SK-N-SH treated with all-trans-retinoic acid at 6 μM for 48 hours (cell line): ENCODE results near the gene ALK.

Experiments
- ATAC-seq: fragments of 200-7000 bp; cut with Tn5 transposase; 3 replicates; pipeline ENCODE4 v1.9.1; 2020; ENCODE audit warnings: mild to moderate bottlenecking, moderate library complexity
- ARNTL ChIP-seq: fragments of 450-650 bp; formaldehyde crosslinking; IDR thresholded peaks from 2 replicates; pipeline ENCODE4 v1.5.0; 2020; ENCODE audit warnings: low read depth, mild to moderate bottlenecking, moderate library complexity, borderline replicate concordance
- BACH2 ChIP-seq: fragments of 250-450 bp; sonication (Bioruptor Pico); IDR thresholded peaks from 2 replicates; pipeline ENCODE4 v1.9.0; 2021; ENCODE audit warnings: mild to moderate bottlenecking, borderline replicate concordance
- CREB5 ChIP-seq: fragments of 250-450 bp; sonication (Bioruptor Pico); IDR thresholded peaks from 2 replicates; pipeline ENCODE4 v1.5.1; 2020; ENCODE audit warnings: low read depth, mild to moderate bottlenecking, moderate library complexity
- CSDC2 ChIP-seq: fragments of 250-450 bp; sonication (Bioruptor Pico); IDR thresholded peaks from 2 replicates; pipeline ENCODE4 v1.5.0; 2020; ENCODE audit warnings: mild to moderate bottlenecking, moderate library complexity
- CSRNP3 ChIP-seq: fragments of 250-450 bp; sonication (Bioruptor Pico); IDR thresholded peaks from 2 replicates; pipeline ENCODE4 v1.5.1; 2021; ENCODE audit warnings: mild to moderate bottlenecking, moderate library complexity
- ESRRG ChIP-seq: fragments of 250-450 bp; sonication (Bioruptor Pico); IDR thresholded peaks from 2 replicates; pipeline ENCODE4 v1.6.1; 2021; ENCODE audit warnings: mild to moderate bottlenecking
- GLIS3 ChIP-seq: fragments of 250-450 bp; sonication (Bioruptor Pico); IDR thresholded peaks from 2 replicates; pipeline ENCODE4 v1.5.0; 2020; ENCODE audit warnings: mild to moderate bottlenecking, moderate library complexity
- ISL1 ChIP-seq: fragments of 250-450 bp; sonication (Bioruptor Pico); IDR thresholded peaks from 2 replicates; pipeline ENCODE4 v2.1.2; 2022; ENCODE audit warnings: mild to moderate bottlenecking, moderate library complexity
- OSR1 ChIP-seq: fragments of 250-450 bp; sonication (Bioruptor Pico); IDR thresholded peaks from 2 replicates; pipeline ENCODE4 v1.8.0; 2022; ENCODE audit warnings: moderate library complexity, mild to moderate bottlenecking, inconsistent platforms
- PPARA ChIP-seq: fragments of 250-450 bp; sonication (Bioruptor Pico); IDR thresholded peaks from 2 replicates; pipeline ENCODE4 v1.5.0; 2020; ENCODE audit warnings: mild to moderate bottlenecking, borderline replicate concordance
- RARB ChIP-seq: fragments of 250-450 bp; sonication (Bioruptor Pico); IDR thresholded peaks from 2 replicates; pipeline ENCODE4 v1.8.0; 2021; ENCODE audit warnings: mild to moderate bottlenecking, moderate library complexity
- SNAI2 ChIP-seq: fragments of 250-450 bp; sonication (Bioruptor Pico); IDR thresholded peaks from 2 replicates; pipeline ENCODE4 v1.5.0; 2020; ENCODE audit warnings: mild to moderate bottlenecking, moderate library complexity
- TCF4 ChIP-seq: fragments of 250-450 bp; sonication (Bioruptor Pico); IDR thresholded peaks from 2 replicates; pipeline ENCODE4 v1.8.0; 2021; ENCODE audit warnings: mild to moderate bottlenecking, moderate library complexity, borderline replicate concordance
- TOX ChIP-seq: fragments of 250-450 bp; sonication (Bioruptor Pico); IDR thresholded peaks from 2 replicates; pipeline ENCODE4 v1.8.0; 2021; ENCODE audit warnings: mild to moderate bottlenecking, moderate library complexity, borderline replicate concordance
- TSHZ2 ChIP-seq: fragments of 250-450 bp; sonication (Bioruptor Pico); IDR thresholded peaks from 2 replicates; pipeline ENCODE4 v1.5.0; 2020; ENCODE audit warnings: mild to moderate bottlenecking, moderate library complexity
- ZC3H10 ChIP-seq: fragments of 250-450 bp; sonication (Bioruptor Pico); IDR thresholded peaks from 2 replicates; pipeline ENCODE4 v1.5.1; 2021; ENCODE audit warnings: mild to moderate bottlenecking, moderate library complexity
- ZFP3 ChIP-seq: fragments of 250-450 bp; sonication (Bioruptor Pico); IDR thresholded peaks from 2 replicates; pipeline ENCODE4 v1.5.0; 2020; ENCODE audit warnings: mild to moderate bottlenecking, moderate library complexity
- ZFP30 ChIP-seq: fragments of 450-650 bp; formaldehyde crosslinking; IDR thresholded peaks from 2 replicates; pipeline ENCODE4 v1.5.0; 2022; ENCODE audit warnings: mild to moderate bottlenecking, moderate library complexity
- ZNF565 ChIP-seq: fragments of 450-650 bp; formaldehyde crosslinking; conservative IDR thresholded peaks from 2 replicates; pipeline ENCODE4 v1.5.0; 2020; ENCODE audit warnings: low read depth, mild to moderate bottlenecking, moderate library complexity
- ZNF70 ChIP-seq: fragments of 450-650 bp; formaldehyde crosslinking; IDR thresholded peaks from 2 replicates; pipeline ENCODE4 v1.5.0; 2020; ENCODE audit warnings: mild to moderate bottlenecking, moderate library complexity
- ZNF8 ChIP-seq: fragments of 450-650 bp; formaldehyde crosslinking; IDR thresholded peaks from 2 replicates; pipeline ENCODE4 v1.5.0; 2020; ENCODE audit warnings: mild to moderate bottlenecking, moderate library complexity
- TF ChIP-seq, protein P1 (sequence below): fragments of 250-450 bp; sonication (Bioruptor Pico); IDR thresholded peaks from 2 replicates; pipeline ENCODE4 v1.8.0; 2021; ENCODE audit warnings: low read depth, mild to moderate bottlenecking, moderate library complexity, borderline replicate concordance
- TF ChIP-seq, protein P2 (sequence below): fragments of 250-450 bp; sonication (Bioruptor Pico); IDR thresholded peaks from 2 replicates; pipeline ENCODE4 v1.8.0; 2020; ENCODE audit warnings: mild to moderate bottlenecking, moderate library complexity, borderline replicate concordance

The ALK gene

GRCh38 chr2:29804671-29805070, 116.7 kb downstream of the ALK start:
- no peak for ATAC-seq
- TF ChIP-seq ZFP3 (CRISPR knock-in tag) (no peak), PPARA (CRISPR knock-in tag) (no peak), ISL1 (CRISPR knock-in tag) (no peak), OSR1 (no peak), CSDC2 (CRISPR knock-in tag) (no peak), ZNF565 (CRISPR knock-in tag) (no peak), CREB5 (no peak), ARNTL (no peak), CSRNP3 (CRISPR knock-in tag) (no peak), ZNF8 (CRISPR knock-in tag) (no peak), ZNF70 (CRISPR knock-in tag) (no peak), RARB (CRISPR knock-in tag) (no peak), SNAI2 (no peak), ESRRG (no peak), ZC3H10 (CRISPR knock-in tag) (no peak), BACH2 (CRISPR knock-in tag) (no peak)
- TF ChIP-seq, protein P1, sequence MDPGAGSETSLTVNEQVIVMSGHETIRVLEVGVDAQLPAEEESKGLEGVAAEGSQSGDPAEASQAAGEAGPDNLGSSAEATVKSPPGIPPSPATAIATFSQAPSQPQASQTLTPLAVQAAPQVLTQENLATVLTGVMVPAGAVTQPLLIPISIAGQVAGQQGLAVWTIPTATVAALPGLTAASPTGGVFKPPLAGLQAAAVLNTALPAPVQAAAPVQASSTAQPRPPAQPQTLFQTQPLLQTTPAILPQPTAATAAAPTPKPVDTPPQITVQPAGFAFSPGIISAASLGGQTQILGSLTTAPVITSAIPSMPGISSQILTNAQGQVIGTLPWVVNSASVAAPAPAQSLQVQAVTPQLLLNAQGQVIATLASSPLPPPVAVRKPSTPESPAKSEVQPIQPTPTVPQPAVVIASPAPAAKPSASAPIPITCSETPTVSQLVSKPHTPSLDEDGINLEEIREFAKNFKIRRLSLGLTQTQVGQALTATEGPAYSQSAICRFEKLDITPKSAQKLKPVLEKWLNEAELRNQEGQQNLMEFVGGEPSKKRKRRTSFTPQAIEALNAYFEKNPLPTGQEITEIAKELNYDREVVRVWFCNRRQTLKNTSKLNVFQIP: no peak
- TF ChIP-seq, protein P2, sequence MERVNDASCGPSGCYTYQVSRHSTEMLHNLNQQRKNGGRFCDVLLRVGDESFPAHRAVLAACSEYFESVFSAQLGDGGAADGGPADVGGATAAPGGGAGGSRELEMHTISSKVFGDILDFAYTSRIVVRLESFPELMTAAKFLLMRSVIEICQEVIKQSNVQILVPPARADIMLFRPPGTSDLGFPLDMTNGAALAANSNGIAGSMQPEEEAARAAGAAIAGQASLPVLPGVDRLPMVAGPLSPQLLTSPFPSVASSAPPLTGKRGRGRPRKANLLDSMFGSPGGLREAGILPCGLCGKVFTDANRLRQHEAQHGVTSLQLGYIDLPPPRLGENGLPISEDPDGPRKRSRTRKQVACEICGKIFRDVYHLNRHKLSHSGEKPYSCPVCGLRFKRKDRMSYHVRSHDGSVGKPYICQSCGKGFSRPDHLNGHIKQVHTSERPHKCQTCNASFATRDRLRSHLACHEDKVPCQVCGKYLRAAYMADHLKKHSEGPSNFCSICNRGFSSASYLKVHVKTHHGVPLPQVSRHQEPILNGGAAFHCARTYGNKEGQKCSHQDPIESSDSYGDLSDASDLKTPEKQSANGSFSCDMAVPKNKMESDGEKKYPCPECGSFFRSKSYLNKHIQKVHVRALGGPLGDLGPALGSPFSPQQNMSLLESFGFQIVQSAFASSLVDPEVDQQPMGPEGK (CRISPR knock-in tag): no peak

DNA sequence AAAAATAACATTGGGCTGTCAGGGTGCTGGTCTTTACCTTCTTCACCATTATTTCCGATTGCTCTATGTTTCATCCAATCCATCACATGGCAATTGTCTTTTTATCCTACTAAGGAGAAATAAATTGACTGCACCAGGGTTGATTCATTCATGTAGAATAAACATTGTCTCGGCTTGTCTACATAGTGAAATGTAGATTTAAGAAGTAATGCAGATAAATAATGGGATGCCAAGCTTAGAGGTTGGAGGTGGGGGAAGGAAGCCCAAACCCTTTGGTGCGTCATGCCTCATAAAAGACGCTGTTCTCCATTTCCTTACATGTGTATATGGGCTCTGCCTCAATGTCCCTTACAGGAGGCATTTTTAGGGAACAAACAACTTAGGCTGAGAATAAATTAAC, 117.8 kb downstream of the ALK start:
- no peak for ATAC-seq
- no peak for TF ChIP-seq ZNF70 (CRISPR knock-in tag)
- TF ChIP-seq TCF4 (CRISPR knock-in tag): no peak
- TF ChIP-seq PPARA (CRISPR knock-in tag): no peak
- no peak for TF ChIP-seq OSR1
- no peak for TF ChIP-seq TSHZ2 (CRISPR knock-in tag)
- no peak for TF ChIP-seq SNAI2
- TF ChIP-seq TOX (CRISPR knock-in tag): no peak
- no peak for TF ChIP-seq CREB5
- TF ChIP-seq ZFP30 (CRISPR knock-in tag): no peak
- TF ChIP-seq ESRRG: no peak
- no peak for TF ChIP-seq BACH2 (CRISPR knock-in tag)
- TF ChIP-seq ZNF565 (CRISPR knock-in tag): no peak
- TF ChIP-seq ZNF8 (CRISPR knock-in tag): no peak
- TF ChIP-seq, protein P1: no peak
- no peak for TF ChIP-seq RARB (CRISPR knock-in tag)
- TF ChIP-seq GLIS3: no peak
- no peak for TF ChIP-seq CSRNP3 (CRISPR knock-in tag)
- no peak for TF ChIP-seq CSDC2 (CRISPR knock-in tag)
